Measurements from ENCODE around the gene POU5F1. TPM values are rescaled to one million over a fixed set of nuclear protein-coding genes. Genes with fewer than 3 reads are reported as not detected.

The POU5F1 gene
- total and polyA plus RNA-seq, 2 of the 4 experiments (the other 2 are of a cell fraction): not detected

GRCh38 chr6:31163922-31164321 lies 6.6 kb downstream of the POU5F1 start:
- Histone ChIP-seq H3K56ac (ENCODE audit: extremely low read depth, insufficient read depth, low read length) (no peak overlapping the region), H3K4me3 (ENCODE audit: insufficient read depth, low read depth, low read length) (no peak overlapping the region), H3K79me1 (ENCODE audit: low read depth in 1 of 2, low read length in 2 of 2) (peaks cover 8 to 33% of the 10 kb centered on the region in 2 experiments), H3K23ac (ENCODE audit: low read depth, low read length) (no peak overlapping the region), H3K4me1 (ENCODE audit: control insufficient read depth, insufficient read depth, low read length) (peaks cover 6% of the 10 kb centered on the region), H3K9me1 (ENCODE audit: insufficient read depth, low read length) (peaks cover 6% of the 10 kb centered on the region), H3K9me3 (ENCODE audit: control insufficient read depth, insufficient read depth, low read length) (no peaks in the 10 kb centered on the region), H3K4ac (ENCODE audit: low read depth, low read length) (no peak overlapping the region), H3K18ac (ENCODE audit: low read depth, low read length) (no peak overlapping the region), H3K36me3 (ENCODE audit: control insufficient read depth, insufficient read depth, low read length) (no peaks in the 10 kb centered on the region; the same call in 1 of the 2 replicates), H2BK20ac (ENCODE audit: low read depth, low read length) (no peak overlapping the region), H2AFZ (replicated peaks; ENCODE audit: low read length, poor library complexity) (no peak overlapping the region), H2AK5ac (ENCODE audit: low read depth, low read length) (no peak overlapping the region), H2BK5ac (ENCODE audit: low read depth, low read length, poor library complexity, severe bottlenecking) (no peak overlapping the region), H3K4me2 (ENCODE audit: low read depth, low read length) (no peak overlapping the region), H2BK120ac (ENCODE audit: low read depth, low read length) (no peak overlapping the region), H3K27me3 (ENCODE audit: control insufficient read depth, insufficient read depth, low read length) (no peaks in the 10 kb centered on the region), H3K9ac (ENCODE audit: low read depth, low read length) (no peak overlapping the region), H4K5ac (ENCODE audit: low read depth, low read length) (no peak overlapping the region), H4K20me1 (ENCODE audit: insufficient read depth, low read length) (peaks cover 4% of the 10 kb centered on the region), H3K14ac (replicated peaks; ENCODE audit: low read depth, low read length) (no peak overlapping the region), H4K8ac (ENCODE audit: low read depth in 2 of 2, low read length in 2 of 2) (no peak overlapping the region), H4K91ac (ENCODE audit: insufficient read depth, low read depth, low read length) (no peak overlapping the region), H2AK9ac (replicated peaks; ENCODE audit: low read depth, low read length, poor library complexity) (no peak overlapping the region), H3K27ac (ENCODE audit: insufficient read depth, low read length) (no peak overlapping the region), H2BK15ac (ENCODE audit: low read depth, low read length) (no peak overlapping the region)
- ATAC-seq (ENCODE audit: low read depth): no peak
- CTCF ChIA-PET: no interaction called here
- TF ChIP-seq CEBPB (IDR thresholded peaks at IDR 0.05; ENCODE audit: low read depth, low read length) (0 out of 2 replicates have a peak, but pooled peaks have one; percentile 27), RAD21 (IDR thresholded peaks at IDR 0.05; ENCODE audit: low read length) (no peak)
- dilution Hi-C loops (cut with HindIII; ENCODE audit: low sequenced_read_pairs, unreplicated experiment): no loop called here
- POLR2A ChIA-PET (ENCODE audit: unreplicated experiment): no interaction called here
- no TSS peak for BruUV-seq (replicated peaks)
- DNase-seq: peak; percentile 16
- intact Hi-C loops (cut with micrococcal nuclease): no loop called here
- in situ Hi-C loops (cut with MboI; ENCODE audit: low sequenced_read_pairs): no loop called here
